ENCODE results near the gene TYW5. TPM values are rescaled to one million over a fixed set of nuclear protein-coding genes. Genes with fewer than 3 reads are reported as not detected.
A peak's percentile ranks its signal among the peaks of the same experiment; 100 is the strongest.
"Not testable (repeated sequence)": the region's sequence is repeated elsewhere in the genome, so short reads cannot be mapped to it uniquely, and the experiment has no call there.

Gene TYW5
- total RNA-seq, 1 experiment from 2014 or later: 7.1 TPM

GRCh38 chr2:199916980-199917379 is 38.3 kb downstream of the TYW5 start:
- Histone ChIP-seq H3K4me1 (ENCODE audit: control insufficient read depth, insufficient read depth, low read length) (peaks cover 12% of the 10 kb centered on the region), H3K27ac (ENCODE audit: low read length) (no peak overlapping the region), H3K36me3 (ENCODE audit: control insufficient read depth, insufficient read depth, low read length) (peaks cover 11% of the 10 kb centered on the region), H3K4me3 (ENCODE audit: low read depth in 2 of 2, low read length in 2 of 2) (no peak overlapping the region), H3K9me3 (ENCODE audit: control insufficient read depth, insufficient read depth, low read depth, low read length) (peaks cover 7% of the 10 kb centered on the region; the same call in 1 of the 2 replicates), H3K27me3 (ENCODE audit: control insufficient read depth, insufficient read depth, low read length) (no peaks in the 10 kb centered on the region)
- intact Hi-C loops (cut with micrococcal nuclease; ENCODE audit: unreplicated experiment): no loop called here
- ATAC-seq (no peak), DNase-seq (ENCODE audit: low read depth, low spot score) (no peak)
- ChIA-PET CTCF (no interaction called here), POLR2A (no interaction called here)
- TF ChIP-seq TCF7L2 (IDR thresholded peaks at IDR 0.05; ENCODE audit: low read depth, low read length): no peak
- TF ChIP-seq, protein P1, sequence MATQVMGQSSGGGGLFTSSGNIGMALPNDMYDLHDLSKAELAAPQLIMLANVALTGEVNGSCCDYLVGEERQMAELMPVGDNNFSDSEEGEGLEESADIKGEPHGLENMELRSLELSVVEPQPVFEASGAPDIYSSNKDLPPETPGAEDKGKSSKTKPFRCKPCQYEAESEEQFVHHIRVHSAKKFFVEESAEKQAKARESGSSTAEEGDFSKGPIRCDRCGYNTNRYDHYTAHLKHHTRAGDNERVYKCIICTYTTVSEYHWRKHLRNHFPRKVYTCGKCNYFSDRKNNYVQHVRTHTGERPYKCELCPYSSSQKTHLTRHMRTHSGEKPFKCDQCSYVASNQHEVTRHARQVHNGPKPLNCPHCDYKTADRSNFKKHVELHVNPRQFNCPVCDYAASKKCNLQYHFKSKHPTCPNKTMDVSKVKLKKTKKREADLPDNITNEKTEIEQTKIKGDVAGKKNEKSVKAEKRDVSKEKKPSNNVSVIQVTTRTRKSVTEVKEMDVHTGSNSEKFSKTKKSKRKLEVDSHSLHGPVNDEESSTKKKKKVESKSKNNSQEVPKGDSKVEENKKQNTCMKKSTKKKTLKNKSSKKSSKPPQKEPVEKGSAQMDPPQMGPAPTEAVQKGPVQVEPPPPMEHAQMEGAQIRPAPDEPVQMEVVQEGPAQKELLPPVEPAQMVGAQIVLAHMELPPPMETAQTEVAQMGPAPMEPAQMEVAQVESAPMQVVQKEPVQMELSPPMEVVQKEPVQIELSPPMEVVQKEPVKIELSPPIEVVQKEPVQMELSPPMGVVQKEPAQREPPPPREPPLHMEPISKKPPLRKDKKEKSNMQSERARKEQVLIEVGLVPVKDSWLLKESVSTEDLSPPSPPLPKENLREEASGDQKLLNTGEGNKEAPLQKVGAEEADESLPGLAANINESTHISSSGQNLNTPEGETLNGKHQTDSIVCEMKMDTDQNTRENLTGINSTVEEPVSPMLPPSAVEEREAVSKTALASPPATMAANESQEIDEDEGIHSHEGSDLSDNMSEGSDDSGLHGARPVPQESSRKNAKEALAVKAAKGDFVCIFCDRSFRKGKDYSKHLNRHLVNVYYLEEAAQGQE (IDR thresholded peaks at IDR 0.05; ENCODE audit: insufficient read depth in 1 of 2, low read depth in 2 of 2, low read length in 1 of 2): no peak
- TF ChIP-seq SIN3A (IDR thresholded peaks at IDR 0.05; ENCODE audit: borderline replicate concordance, insufficient read depth, low read depth, low read length): no peak
- TF ChIP-seq, protein P2, sequence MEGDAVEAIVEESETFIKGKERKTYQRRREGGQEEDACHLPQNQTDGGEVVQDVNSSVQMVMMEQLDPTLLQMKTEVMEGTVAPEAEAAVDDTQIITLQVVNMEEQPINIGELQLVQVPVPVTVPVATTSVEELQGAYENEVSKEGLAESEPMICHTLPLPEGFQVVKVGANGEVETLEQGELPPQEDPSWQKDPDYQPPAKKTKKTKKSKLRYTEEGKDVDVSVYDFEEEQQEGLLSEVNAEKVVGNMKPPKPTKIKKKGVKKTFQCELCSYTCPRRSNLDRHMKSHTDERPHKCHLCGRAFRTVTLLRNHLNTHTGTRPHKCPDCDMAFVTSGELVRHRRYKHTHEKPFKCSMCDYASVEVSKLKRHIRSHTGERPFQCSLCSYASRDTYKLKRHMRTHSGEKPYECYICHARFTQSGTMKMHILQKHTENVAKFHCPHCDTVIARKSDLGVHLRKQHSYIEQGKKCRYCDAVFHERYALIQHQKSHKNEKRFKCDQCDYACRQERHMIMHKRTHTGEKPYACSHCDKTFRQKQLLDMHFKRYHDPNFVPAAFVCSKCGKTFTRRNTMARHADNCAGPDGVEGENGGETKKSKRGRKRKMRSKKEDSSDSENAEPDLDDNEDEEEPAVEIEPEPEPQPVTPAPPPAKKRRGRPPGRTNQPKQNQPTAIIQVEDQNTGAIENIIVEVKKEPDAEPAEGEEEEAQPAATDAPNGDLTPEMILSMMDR (IDR thresholded peaks at IDR 0.05): no peak
- TF ChIP-seq POLR2AphosphoS5 (IDR thresholded peaks at IDR 0.05; ENCODE audit: low read depth, low read length): no peak
- in situ Hi-C loops (cut with HindIII; ENCODE audit: low pct_unique_long_range_greater_than_20kb, low sequenced_read_pairs): no loop called here
- BruUV-seq (replicated peaks): no TSS peak

DNA sequence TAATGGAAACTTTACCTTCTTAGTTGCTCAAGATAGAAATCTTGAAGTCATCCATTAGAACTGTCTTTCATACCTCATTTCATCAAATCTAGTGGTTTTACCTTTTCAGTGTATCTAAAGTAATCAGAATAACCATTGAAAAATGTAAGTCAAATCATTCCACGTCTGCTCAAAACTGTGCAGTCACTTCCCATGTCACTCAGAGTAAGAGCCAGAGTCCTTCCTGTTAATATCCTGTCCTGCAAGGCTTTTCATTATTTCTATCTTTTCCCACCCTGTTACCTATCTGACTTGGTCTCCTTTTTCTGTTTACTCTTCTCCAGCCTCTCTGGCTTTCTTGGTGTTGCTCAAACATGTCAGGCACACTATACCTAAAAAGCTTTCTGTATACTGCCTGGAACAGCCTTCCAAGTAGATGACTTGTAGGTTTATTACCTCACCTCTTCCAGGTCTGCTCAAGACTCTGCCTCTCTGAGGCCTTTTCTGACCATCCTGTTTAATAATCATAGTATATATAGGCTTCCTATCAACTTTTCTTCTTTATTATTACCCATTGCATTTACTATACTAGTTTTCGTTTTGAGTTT is 40.8 kb downstream of the TYW5 start:
- no peak for DNase-seq (ENCODE audit: low read depth, low spot score)
- CTCF ChIA-PET: no interaction called here
- POLR2A ChIA-PET: no interaction called here
- in situ Hi-C loops (cut with HindIII; ENCODE audit: low pct_unique_long_range_greater_than_20kb, low sequenced_read_pairs): no loop called here
- Histone ChIP-seq H3K27me3 (ENCODE audit: control insufficient read depth, insufficient read depth, low read length) (no peaks in the 10 kb centered on the region), H3K4me3 (ENCODE audit: low read depth in 2 of 2, low read length in 2 of 2) (no peak overlapping the region), H3K36me3 (ENCODE audit: control insufficient read depth, insufficient read depth, low read length) (peaks cover 9% of the 10 kb centered on the region), H3K9me3 (ENCODE audit: control insufficient read depth, insufficient read depth, low read depth, low read length) (peaks cover 7% of the 10 kb centered on the region; the same call in 1 of the 2 replicates), H3K4me1 (ENCODE audit: control insufficient read depth, insufficient read depth, low read length) (peaks cover 19% of the 10 kb centered on the region), H3K27ac (ENCODE audit: low read length) (no peak overlapping the region)
- intact Hi-C loops (cut with micrococcal nuclease; ENCODE audit: unreplicated experiment): no loop called here
- BruUV-seq (replicated peaks): no TSS peak
- TF ChIP-seq POLR2AphosphoS5 (IDR thresholded peaks at IDR 0.05; ENCODE audit: low read depth, low read length): no peak
- TF ChIP-seq, protein P2 (IDR thresholded peaks at IDR 0.05): no peak
- TF ChIP-seq, protein P1 (IDR thresholded peaks at IDR 0.05; ENCODE audit: insufficient read depth in 1 of 2, low read depth in 2 of 2, low read length in 1 of 2): no peak
- no peak for TF ChIP-seq TCF7L2 (IDR thresholded peaks at IDR 0.05; ENCODE audit: low read depth, low read length)
- TF ChIP-seq SIN3A (IDR thresholded peaks at IDR 0.05; ENCODE audit: borderline replicate concordance, insufficient read depth, low read depth, low read length): no peak
- no peak for ATAC-seq

DNA sequence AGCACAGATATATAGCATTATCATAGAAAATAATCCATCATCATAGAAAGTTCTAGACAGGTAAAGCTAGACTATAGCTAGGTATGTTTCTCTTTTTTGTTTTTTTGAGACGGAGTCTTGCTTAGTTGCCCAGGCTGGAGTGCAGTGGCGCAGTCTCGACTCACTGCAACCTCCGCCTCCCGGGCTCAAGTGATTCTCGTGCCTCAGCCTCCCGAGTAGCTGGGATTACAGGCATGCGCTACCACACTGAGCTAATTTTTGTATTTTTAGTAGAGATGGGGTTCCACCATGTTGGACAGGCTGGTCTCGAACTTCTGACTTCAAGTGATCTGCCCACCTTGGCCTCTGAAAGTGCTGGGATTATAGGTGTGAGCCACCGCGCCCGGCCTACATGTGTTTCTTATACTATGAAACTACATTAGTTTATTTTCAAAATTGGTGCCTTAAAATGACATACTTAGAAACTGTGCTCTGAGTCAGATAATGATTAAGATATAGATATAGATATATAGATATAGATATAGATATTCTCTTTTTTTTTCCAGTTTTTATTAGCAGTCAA is 42.7 kb downstream of the TYW5 start:
- H3K9me3 ChIP-seq (ENCODE audit: control insufficient read depth, insufficient read depth, low read depth, low read length); BruUV-seq (replicated peaks); in situ Hi-C loops (cut with HindIII; ENCODE audit: low pct_unique_long_range_greater_than_20kb, low sequenced_read_pairs); ATAC-seq; H3K27me3 ChIP-seq (ENCODE audit: control insufficient read depth, insufficient read depth, low read length); DNase-seq (ENCODE audit: low read depth, low spot score); H3K36me3 ChIP-seq (ENCODE audit: control insufficient read depth, insufficient read depth, low read length); intact Hi-C loops (cut with micrococcal nuclease; ENCODE audit: unreplicated experiment): not testable (repeated sequence)
- CTCF ChIA-PET: interaction anchor here (0.7 kb wide), 1 partner anchor 28 kb away, joined by 3 read pairs; no protein-coding TSS in a partner anchor
- Histone ChIP-seq H3K4me1 (ENCODE audit: control insufficient read depth, insufficient read depth, low read length) (peaks cover 19% of the 10 kb centered on the region), H3K4me3 (ENCODE audit: low read depth in 2 of 2, low read length in 2 of 2) (peak overlapping the region; percentile 91), H3K27ac (ENCODE audit: low read length) (peak overlapping the region; percentile 98)
- POLR2A ChIA-PET: interaction anchor here (0.7 kb wide), 2 partner anchors 19 to 42 kb away, joined by 3 to 4 read pairs; no protein-coding TSS in a partner anchor
